C4-2B (cell line): ENCODE measurements around the gene DEAF1.

Experiments used
- ZFX ChIP-seq: fragments of 450-650 bp; IDR thresholded peaks from 2 replicates; pipeline ENCODE4 v1.6.1; 2017
- TF ChIP-seq, protein P1 (sequence below): fragments of 450-650 bp; conservative IDR thresholded peaks from 2 replicates; pipeline ENCODE4 v1.5.1; 2017; ENCODE audit warnings: mild to moderate bottlenecking

DNA sequence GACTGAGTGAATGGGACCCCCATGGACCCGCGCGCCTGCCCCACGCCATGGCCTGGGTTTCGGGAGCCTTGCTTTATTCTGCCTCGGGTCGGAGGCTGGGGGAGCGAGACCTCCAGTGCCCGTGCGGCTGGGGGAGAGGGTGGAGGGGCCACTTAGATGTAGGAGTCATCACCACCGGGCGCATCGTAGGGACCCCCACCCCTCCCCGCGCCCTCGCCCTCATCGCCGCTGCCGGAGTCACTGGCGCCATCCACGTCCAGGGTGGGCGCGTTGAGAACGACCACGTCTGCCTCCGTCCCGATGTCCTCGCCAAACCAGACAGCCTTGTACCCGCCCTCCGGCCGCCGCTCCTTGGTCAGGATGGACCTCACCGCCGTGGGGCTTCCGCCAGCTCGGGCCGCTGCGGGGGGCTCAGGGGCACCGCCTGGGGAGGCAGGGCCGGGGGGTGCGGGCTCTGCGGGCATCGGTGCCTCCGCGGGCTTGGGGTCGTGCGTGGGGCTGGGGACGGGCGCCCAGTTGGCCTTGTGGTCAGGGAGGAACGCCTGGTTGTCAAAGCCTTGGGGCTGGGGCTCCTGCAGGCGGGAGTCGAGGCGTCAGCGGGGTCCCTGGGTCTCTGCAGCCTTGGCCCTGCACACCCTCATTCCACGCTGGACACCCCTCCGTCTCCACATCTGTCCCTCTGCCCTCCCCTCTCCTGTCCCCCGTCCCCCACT lies 77.7 kb downstream of the DEAF1 start:
- TF ChIP-seq, protein P1, sequence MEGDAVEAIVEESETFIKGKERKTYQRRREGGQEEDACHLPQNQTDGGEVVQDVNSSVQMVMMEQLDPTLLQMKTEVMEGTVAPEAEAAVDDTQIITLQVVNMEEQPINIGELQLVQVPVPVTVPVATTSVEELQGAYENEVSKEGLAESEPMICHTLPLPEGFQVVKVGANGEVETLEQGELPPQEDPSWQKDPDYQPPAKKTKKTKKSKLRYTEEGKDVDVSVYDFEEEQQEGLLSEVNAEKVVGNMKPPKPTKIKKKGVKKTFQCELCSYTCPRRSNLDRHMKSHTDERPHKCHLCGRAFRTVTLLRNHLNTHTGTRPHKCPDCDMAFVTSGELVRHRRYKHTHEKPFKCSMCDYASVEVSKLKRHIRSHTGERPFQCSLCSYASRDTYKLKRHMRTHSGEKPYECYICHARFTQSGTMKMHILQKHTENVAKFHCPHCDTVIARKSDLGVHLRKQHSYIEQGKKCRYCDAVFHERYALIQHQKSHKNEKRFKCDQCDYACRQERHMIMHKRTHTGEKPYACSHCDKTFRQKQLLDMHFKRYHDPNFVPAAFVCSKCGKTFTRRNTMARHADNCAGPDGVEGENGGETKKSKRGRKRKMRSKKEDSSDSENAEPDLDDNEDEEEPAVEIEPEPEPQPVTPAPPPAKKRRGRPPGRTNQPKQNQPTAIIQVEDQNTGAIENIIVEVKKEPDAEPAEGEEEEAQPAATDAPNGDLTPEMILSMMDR = no peak
- TF ChIP-seq ZFX = no peak
